Measurements from ENCODE around the gene PGD. TPM values are rescaled to one million over a fixed set of nuclear protein-coding genes. Genes with fewer than 3 reads are reported as not detected.
A peak's percentile ranks its signal among the peaks of the same experiment; 100 is the strongest.

Gene PGD
- total RNA-seq, 1 donor from 2014 or later, result 166 TPM

DNA sequence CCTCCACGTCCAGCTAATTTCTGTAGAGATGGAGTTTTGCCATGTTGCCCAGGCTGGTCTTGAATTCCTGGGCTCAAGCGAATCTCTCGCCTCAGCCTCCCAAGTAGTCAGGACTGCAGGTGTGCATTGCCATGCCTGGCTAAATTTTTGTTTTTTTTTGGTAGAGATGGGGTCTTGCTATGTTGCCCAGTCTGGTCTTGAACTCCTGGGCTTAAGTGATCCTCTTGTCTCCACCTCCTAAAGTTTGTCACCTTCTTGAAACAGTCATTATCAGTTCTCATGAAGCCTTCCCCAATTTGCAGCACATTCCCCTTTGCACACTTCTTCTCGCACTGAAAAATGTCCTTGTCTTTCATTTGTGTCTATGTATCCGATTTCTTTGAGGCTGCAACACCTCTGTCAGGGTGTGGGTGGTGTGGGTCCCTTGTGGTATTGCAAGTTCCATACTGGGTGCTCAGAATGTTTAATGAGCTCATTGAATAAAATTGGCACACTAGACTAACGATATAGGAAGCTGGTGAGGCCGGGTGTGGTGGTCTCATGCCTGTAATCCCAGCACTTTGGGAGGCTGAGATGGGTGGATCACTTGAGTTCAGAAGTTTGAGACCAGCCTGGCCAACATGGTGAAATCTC lies 48.0 kb downstream of the PGD start:
- intact Hi-C loops (cut with DNase I), result no loop called here
- no peaks in the 10 kb centered on the region for H3K36me3 ChIP-seq
- ATAC-seq (no peak), DNase-seq (no peak)
- H3K4me1 ChIP-seq, result peaks cover 8% of the 10 kb centered on the region
- no peaks in the 10 kb centered on the region for H3K27me3 ChIP-seq
- H3K27ac ChIP-seq, result no peak overlapping the region
- no peaks in the 10 kb centered on the region for H3K9me3 ChIP-seq
- no peak overlapping the region for H3K4me3 ChIP-seq
- TF ChIP-seq, protein P1, sequence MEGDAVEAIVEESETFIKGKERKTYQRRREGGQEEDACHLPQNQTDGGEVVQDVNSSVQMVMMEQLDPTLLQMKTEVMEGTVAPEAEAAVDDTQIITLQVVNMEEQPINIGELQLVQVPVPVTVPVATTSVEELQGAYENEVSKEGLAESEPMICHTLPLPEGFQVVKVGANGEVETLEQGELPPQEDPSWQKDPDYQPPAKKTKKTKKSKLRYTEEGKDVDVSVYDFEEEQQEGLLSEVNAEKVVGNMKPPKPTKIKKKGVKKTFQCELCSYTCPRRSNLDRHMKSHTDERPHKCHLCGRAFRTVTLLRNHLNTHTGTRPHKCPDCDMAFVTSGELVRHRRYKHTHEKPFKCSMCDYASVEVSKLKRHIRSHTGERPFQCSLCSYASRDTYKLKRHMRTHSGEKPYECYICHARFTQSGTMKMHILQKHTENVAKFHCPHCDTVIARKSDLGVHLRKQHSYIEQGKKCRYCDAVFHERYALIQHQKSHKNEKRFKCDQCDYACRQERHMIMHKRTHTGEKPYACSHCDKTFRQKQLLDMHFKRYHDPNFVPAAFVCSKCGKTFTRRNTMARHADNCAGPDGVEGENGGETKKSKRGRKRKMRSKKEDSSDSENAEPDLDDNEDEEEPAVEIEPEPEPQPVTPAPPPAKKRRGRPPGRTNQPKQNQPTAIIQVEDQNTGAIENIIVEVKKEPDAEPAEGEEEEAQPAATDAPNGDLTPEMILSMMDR (IDR thresholded peaks at IDR 0.05), result no peak

DNA sequence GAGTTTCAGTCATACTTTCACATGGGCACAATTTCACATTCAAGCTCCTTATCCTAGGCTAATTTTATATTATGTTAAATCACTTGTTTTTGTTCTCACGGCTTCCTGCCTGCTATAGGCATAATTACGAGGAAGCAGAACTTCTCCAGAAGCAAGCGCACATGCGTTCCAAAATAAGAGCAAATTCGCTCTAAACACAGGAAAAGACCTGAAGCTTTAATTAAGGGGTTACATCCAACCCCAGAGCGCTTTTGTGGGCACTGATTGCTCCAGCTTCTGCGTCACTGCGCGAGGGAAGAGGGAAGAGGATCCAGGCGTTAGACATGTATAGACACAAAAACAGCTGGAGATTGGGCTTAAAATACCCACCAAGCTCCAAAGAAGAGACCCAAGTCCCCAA lies 50.9 kb downstream of the PGD start, which contains the start of gene CORT:
Gene CORT (plus strand): TSS at position 281 of the 400 bp plus-strand sequence. CDS start 193 bp downstream, outside the sequence.
- intact Hi-C loops (cut with DNase I), result no loop called here
- H3K27ac ChIP-seq, result no peak within 1 kb of the TSS
- H3K9me3 ChIP-seq, result no peaks in the 10 kb centered on the region
- no peak within 1 kb of the TSS for H3K4me3 ChIP-seq
- peaks cover 8% of the 10 kb centered on the region for H3K4me1 ChIP-seq
- no peaks in the 10 kb centered on the region for H3K36me3 ChIP-seq
- TF ChIP-seq, protein P1 (IDR thresholded peaks at IDR 0.05), result no peak
- DNase-seq (no peak), ATAC-seq (no peak)
- H3K27me3 ChIP-seq, result no peaks in the 10 kb centered on the region

DNA sequence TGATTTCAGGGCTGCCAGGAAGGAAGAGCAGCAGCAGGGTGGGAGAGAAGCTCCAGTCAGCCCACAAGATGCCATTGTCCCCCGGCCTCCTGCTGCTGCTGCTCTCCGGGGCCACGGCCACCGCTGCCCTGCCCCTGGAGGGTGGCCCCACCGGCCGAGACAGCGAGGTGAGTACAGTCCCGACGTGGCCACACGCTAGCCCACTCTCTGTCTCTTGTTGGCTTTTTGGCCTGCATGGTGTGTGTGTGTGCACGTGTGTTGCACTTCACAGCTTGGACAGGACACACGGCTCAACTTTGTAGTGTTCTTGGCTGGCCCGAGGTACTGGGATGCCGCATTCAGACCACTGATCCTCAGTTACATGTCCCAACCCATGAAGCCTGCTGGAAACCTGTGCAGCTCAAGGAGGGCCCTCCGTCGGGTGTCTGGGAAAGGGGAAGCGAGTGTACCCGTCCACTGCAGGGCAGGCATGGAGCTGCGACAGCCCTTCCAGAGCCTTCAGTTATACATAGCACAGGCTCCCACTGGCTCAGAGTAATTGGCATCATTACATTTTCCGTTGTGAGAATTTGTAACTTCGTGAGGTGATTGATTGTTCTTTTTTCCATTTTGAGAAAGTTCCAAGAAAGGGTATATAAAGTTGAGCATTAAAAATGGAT lies 51.4 kb downstream of the PGD start:
- ATAC-seq (peak; percentile 21), DNase-seq (no peak)
- intact Hi-C loops (cut with DNase I), result no loop called here
- TF ChIP-seq, protein P1 (IDR thresholded peaks at IDR 0.05), result no peak
- no peaks in the 10 kb centered on the region for H3K36me3 ChIP-seq
- H3K9me3 ChIP-seq, result no peaks in the 10 kb centered on the region
- H3K27ac ChIP-seq, result no peak overlapping the region
- no peaks in the 10 kb centered on the region for H3K27me3 ChIP-seq
- H3K4me3 ChIP-seq, result no peak overlapping the region
- peaks cover 8% of the 10 kb centered on the region for H3K4me1 ChIP-seq

DNA sequence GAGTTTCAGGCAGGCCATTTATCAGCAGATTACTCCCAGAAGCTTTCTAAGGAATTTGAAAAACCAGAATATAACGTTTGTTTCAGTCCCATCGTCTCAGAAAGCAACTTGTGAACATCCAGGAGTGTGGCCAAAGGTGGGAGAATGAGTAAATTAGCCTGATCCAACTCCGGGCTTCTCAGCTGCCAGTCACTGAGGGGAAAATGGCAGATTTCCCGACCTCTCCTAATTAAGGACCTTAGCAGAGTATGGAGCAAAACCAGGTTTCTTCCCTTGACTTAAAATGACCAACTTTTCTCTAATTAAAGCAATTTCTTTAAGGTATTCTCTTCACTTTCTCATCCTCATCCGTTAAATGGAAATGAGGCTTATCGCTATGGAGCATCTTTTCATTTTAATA lies 52.0 kb downstream of the PGD start:
- H3K4me1 ChIP-seq, result peaks cover 8% of the 10 kb centered on the region
- TF ChIP-seq, protein P1 (IDR thresholded peaks at IDR 0.05), result no peak
- no peaks in the 10 kb centered on the region for H3K36me3 ChIP-seq
- no peak overlapping the region for H3K4me3 ChIP-seq
- H3K27me3 ChIP-seq, result no peaks in the 10 kb centered on the region
- intact Hi-C loops (cut with DNase I), result no loop called here
- no peak overlapping the region for H3K27ac ChIP-seq
- no peak for DNase-seq
- H3K9me3 ChIP-seq, result no peaks in the 10 kb centered on the region
- ATAC-seq, result no peak

DNA sequence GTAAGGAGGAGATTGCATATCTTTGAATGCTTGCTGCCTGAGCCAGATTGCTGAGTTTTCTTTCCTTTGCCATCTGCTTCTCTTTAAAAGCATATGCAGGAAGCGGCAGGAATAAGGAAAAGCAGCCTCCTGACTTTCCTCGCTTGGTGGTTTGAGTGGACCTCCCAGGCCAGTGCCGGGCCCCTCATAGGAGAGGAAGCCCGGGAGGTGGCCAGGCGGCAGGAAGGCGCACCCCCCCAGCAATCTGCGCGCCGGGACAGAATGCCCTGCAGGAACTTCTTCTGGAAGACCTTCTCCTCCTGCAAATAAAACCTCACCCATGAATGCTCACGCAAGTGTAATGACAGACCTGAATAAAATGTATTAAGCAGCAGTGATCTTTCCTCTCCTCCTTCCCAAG lies 52.4 kb downstream of the PGD start:
- Histone ChIP-seq H3K27me3 (no peaks in the 10 kb centered on the region), H3K9me3 (no peaks in the 10 kb centered on the region), H3K4me1 (peaks cover 8% of the 10 kb centered on the region), H3K27ac (no peak overlapping the region), H3K36me3 (no peaks in the 10 kb centered on the region), H3K4me3 (no peak overlapping the region)
- ATAC-seq (peak; percentile 26), DNase-seq (no peak)
- TF ChIP-seq, protein P1 (IDR thresholded peaks at IDR 0.05), result no peak
- intact Hi-C loops (cut with DNase I), result no loop called here
